ENCODE results near the gene NRCAM.

The NRCAM gene

GRCh38 chr7:108450160-108450559 is 6.1 kb downstream of the NRCAM start (continued):
- TF ChIP-seq BACH2 (CRISPR knock-in tag; IDR thresholded peaks at IDR 0.05; ENCODE audit: borderline replicate concordance) (no peak), PPARA (CRISPR knock-in tag; IDR thresholded peaks at IDR 0.05; ENCODE audit: borderline replicate concordance) (no peak)

DNA sequence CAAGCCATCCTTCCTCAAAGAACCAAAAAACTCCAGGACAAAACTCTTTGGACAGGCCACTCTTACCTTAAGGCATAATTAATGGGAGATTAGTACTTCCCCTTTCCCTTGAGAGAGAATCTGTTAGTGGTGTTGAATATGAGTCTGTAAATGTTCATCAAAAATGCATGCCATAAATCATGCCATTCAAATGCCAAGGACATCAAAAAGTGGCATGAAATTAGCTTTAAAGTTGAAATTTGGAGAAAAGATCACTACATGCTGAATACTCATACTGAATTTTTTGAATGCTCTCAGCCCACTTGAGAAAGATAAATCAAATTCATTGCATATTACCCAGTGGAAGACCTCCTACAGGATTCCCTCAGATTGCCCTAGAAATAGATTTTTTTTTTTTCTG is 6.7 kb downstream of the NRCAM start:
- ATAC-seq = no peak
- TF ChIP-seq ARNTL (CRISPR knock-in tag; IDR thresholded peaks at IDR 0.05; ENCODE audit: borderline replicate concordance, low read depth) (no peak), ZNF565 (CRISPR knock-in tag; conservative IDR thresholded peaks at IDR 0.05; ENCODE audit: low read depth) (no peak), TOX (CRISPR knock-in tag; IDR thresholded peaks at IDR 0.05; ENCODE audit: borderline replicate concordance) (no peak), RARB (CRISPR knock-in tag; IDR thresholded peaks at IDR 0.05) (no peak), PATZ1 (CRISPR knock-in tag; IDR thresholded peaks at IDR 0.05; ENCODE audit: borderline replicate concordance) (no peak), ISL1 (CRISPR knock-in tag; IDR thresholded peaks at IDR 0.05) (no peak), ZNF70 (CRISPR knock-in tag; IDR thresholded peaks at IDR 0.05) (no peak), ZNF8 (CRISPR knock-in tag; IDR thresholded peaks at IDR 0.05) (no peak), ZFP30 (CRISPR knock-in tag; IDR thresholded peaks at IDR 0.05) (no peak), BACH2 (CRISPR knock-in tag; IDR thresholded peaks at IDR 0.05; ENCODE audit: borderline replicate concordance) (no peak), PPARA (CRISPR knock-in tag; IDR thresholded peaks at IDR 0.05; ENCODE audit: borderline replicate concordance) (no peak), TCF4 (CRISPR knock-in tag; IDR thresholded peaks at IDR 0.05; ENCODE audit: borderline replicate concordance) (no peak)

DNA sequence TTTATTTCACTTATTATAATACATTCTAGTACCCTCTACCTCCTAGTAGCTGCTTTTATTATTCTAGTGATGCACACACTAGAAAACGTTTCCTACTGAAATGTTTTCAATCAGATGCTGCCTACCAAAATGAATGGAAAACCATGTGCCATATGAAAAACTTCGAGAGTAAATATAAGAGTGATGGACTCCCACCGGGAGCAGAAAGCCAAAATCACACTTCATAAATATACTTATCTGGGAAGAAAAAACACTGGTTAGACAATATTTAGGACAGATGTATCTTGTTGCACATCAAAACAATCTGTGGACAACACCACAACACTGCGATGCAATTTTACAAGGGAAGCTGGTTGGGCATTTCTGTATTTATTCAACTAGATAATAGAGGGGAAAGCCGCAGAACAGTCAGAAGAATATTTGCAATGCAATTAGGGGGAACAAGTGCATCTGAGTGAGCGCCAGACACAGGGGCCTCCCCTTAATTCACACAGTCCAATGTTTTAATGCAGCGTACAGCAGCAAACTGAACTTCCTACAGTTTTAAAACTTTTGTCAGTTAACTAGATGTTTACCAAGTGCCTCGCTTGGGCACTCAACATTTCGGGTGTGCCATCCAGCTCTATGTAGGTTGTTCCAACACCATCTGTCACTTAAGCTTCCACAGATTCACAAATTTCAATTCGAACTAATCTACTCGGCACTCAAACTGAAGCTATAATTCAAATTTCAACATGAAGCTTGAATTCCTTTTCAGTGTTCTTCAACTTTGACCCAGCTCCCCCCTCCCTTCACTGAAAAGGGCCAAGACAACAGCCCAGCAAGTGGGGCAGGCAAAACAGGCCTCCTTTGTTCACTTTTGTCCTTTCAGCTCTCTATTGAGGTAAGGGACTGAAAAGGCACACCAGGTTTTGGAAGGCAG is 7.4 kb downstream of the NRCAM start:
- no peak for TF ChIP-seq ZFP30 (CRISPR knock-in tag; IDR thresholded peaks at IDR 0.05)
- no peak for TF ChIP-seq ZNF8 (CRISPR knock-in tag; IDR thresholded peaks at IDR 0.05)
- TF ChIP-seq CSRNP3 (CRISPR knock-in tag; IDR thresholded peaks at IDR 0.05) = no peak
- no peak for TF ChIP-seq BACH2 (CRISPR knock-in tag; IDR thresholded peaks at IDR 0.05; ENCODE audit: borderline replicate concordance)
- TF ChIP-seq GLIS3 (CRISPR knock-in tag; IDR thresholded peaks at IDR 0.05) = no peak
- no peak for TF ChIP-seq POU6F1 (CRISPR knock-in tag; IDR thresholded peaks at IDR 0.05; ENCODE audit: borderline replicate concordance, low read depth)
- no peak for TF ChIP-seq TCF4 (CRISPR knock-in tag; IDR thresholded peaks at IDR 0.05; ENCODE audit: borderline replicate concordance)
- no peak for TF ChIP-seq ARNTL (CRISPR knock-in tag; IDR thresholded peaks at IDR 0.05; ENCODE audit: borderline replicate concordance, low read depth)
- no peak for TF ChIP-seq PPARA (CRISPR knock-in tag; IDR thresholded peaks at IDR 0.05; ENCODE audit: borderline replicate concordance)
- TF ChIP-seq CSDC2 (CRISPR knock-in tag; IDR thresholded peaks at IDR 0.05) = no peak
- TF ChIP-seq SNAI2 (CRISPR knock-in tag; IDR thresholded peaks at IDR 0.05) = no peak
- no peak for TF ChIP-seq TSHZ2 (CRISPR knock-in tag; IDR thresholded peaks at IDR 0.05)
- no peak for TF ChIP-seq PATZ1 (CRISPR knock-in tag; IDR thresholded peaks at IDR 0.05; ENCODE audit: borderline replicate concordance)
- TF ChIP-seq ISL1 (CRISPR knock-in tag; IDR thresholded peaks at IDR 0.05) = no peak
- TF ChIP-seq TOX (CRISPR knock-in tag; IDR thresholded peaks at IDR 0.05; ENCODE audit: borderline replicate concordance) = no peak
- no peak for TF ChIP-seq RARB (CRISPR knock-in tag; IDR thresholded peaks at IDR 0.05)
- no peak for TF ChIP-seq ZC3H10 (CRISPR knock-in tag; IDR thresholded peaks at IDR 0.05)
- no peak for ATAC-seq
